ENCODE data around the gene MS4A6A. TPM values are rescaled to one million over a fixed set of nuclear protein-coding genes. Genes with fewer than 3 reads are reported as not detected.
A peak's percentile ranks its signal among the peaks of the same experiment; 100 is the strongest.

Gene MS4A6A, protein sequence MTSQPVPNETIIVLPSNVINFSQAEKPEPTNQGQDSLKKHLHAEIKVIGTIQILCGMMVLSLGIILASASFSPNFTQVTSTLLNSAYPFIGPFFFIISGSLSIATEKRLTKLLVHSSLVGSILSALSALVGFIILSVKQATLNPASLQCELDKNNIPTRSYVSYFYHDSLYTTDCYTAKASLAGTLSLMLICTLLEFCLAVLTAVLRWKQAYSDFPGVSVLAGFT
- 100 to 1,000 TPM in 1 of 5 experiments, 10 to 100 TPM in 1, 1 to 10 TPM in 2, not detected in 1; 6.5 to 151 (median 11.5) TPM for total RNA-seq
- under 1 TPM; 0.28 to 0.82 TPM for polyA plus RNA-seq
- total RNA-seq, result not detected

DNA sequence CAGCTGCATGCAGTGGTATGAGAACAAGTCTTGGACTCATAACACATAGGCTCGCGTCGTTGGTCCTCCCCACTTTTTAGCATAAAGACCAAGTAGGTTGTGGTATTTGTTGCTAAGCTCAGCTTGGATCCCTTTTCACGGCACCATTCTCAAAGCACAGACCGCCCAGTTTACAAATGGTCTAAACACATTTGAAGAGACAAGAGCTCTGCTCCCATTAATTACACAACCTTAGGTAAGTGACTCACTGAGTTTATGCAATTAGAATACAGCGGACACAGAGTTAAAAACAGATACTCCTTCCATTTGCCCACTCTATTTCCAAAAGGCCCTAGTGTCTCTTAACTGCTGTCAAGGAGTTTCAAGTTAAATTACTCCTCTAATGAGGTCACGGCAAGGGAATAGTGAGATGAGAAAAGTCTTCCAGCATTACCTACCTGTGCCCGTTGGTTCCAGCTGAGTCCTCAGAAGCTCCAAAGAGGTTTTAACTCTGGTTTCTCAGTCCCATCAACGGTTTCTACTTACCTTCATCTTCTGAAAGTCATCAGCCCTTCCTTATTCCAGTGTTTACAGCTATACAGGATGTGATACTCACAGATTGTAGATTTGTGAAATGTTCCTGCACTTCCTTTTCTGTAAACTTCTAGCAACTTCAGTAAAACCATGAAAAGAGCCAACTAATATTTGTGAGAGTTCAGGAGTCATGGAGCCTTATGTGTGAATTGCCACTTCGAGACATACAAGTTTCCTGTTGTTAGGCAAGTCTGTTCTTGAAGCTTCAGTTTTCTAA is at the start of gene MS4A6A:
Gene MS4A6A (minus strand): TSS at position 543 of the 790 bp plus-strand sequence. CDS start 1,356 bp downstream, outside the sequence.
- Mint-ChIP-seq H3K4me1 (peaks cover 0 to 7% (median 0%) of the 10 kb centered on the region in 7 donors), H3K27me3 (peaks cover 6 to 38% (median 26%) of the 10 kb centered on the region in 5 donors), H3K27ac (no peak within 1 kb of the TSS), H3K36me3 (peaks cover 0 to 7% (median 0%) of the 10 kb centered on the region in 5 donors), H3K9me3 (peaks cover 0 to 12% (median 6%) of the 10 kb centered on the region in 11 donors), H3K4me3 (no peak within 1 kb of the TSS)
- POLR2A ChIA-PET, result no interaction called here
- H3K27ac ChIP-seq (ENCODE audit: low read depth, low read length), result no peak within 1 kb of the TSS
- H3K4me3 ChIP-seq (ENCODE audit: low read length), result no peak within 1 kb of the TSS
- no peaks in the 10 kb centered on the region for H3K4me1 ChIP-seq (ENCODE audit: control insufficient read depth in 2 of 2, insufficient read depth in 2 of 2, low read length in 2 of 2)
- DNase-seq, result no peak
- peaks cover 0 to 5% (median 0%) of the 10 kb centered on the region in 3 experiments for H3K9me3 ChIP-seq (ENCODE audit: control insufficient read depth in 2 of 3, low read length in 3 of 3)
- H3K36me3 ChIP-seq (ENCODE audit: control insufficient read depth in 2 of 3, insufficient read depth in 3 of 3, low read length in 3 of 3), result no peaks in the 10 kb centered on the region
- intact Hi-C loops (cut with micrococcal nuclease), result no loop called here
- H3K27me3 ChIP-seq (ENCODE audit: control insufficient read depth in 2 of 2, insufficient read depth in 2 of 2, low read length in 2 of 2), result no peaks in the 10 kb centered on the region
- ATAC-seq, result peak; percentile 67
- CTCF ChIA-PET, result no interaction called here

DNA sequence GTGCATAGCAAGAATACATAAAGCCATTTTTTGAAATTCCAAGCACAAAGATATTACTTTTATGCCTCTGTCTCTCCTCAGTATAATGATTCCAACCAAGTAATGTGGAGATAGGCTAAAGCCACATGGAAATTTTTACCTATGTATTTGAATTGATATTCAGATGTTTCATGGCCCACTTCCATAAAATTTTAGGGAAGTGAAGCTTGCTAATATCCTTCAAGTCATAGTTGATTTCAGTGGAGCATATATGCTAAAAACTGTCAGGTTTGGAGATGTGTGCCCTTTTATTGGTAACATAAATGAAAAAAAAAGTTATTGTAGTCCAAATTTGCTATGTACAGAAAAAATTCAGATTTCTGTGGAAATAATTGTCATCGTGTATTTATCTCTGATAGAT is 47.8 kb upstream of the MS4A6A start:
- Histone ChIP-seq H3K4me3 (ENCODE audit: low read length) (no peak overlapping the region), H3K27me3 (ENCODE audit: control insufficient read depth in 2 of 2, insufficient read depth in 2 of 2, low read length in 2 of 2) (no peaks in the 10 kb centered on the region), H3K9me3 (ENCODE audit: control insufficient read depth in 2 of 3, low read length in 3 of 3) (no peaks in the 10 kb centered on the region), H3K4me1 (ENCODE audit: control insufficient read depth in 2 of 2, insufficient read depth in 2 of 2, low read length in 2 of 2) (no peaks in the 10 kb centered on the region), H3K27ac (ENCODE audit: low read depth, low read length) (no peak overlapping the region), H3K36me3 (ENCODE audit: control insufficient read depth in 2 of 3, insufficient read depth in 3 of 3, low read length in 3 of 3) (no peaks in the 10 kb centered on the region)
- DNase-seq, result no peak
- POLR2A ChIA-PET, result no interaction called here
- no peaks in the 10 kb centered on the region for H3K36me3 Mint-ChIP-seq
- ATAC-seq, result no peak
- H3K27me3 Mint-ChIP-seq, result peaks cover 0 to 13% (median 5%) of the 10 kb centered on the region in 5 donors
- H3K4me1 Mint-ChIP-seq, result no peaks in the 10 kb centered on the region
- no peak overlapping the region for H3K27ac Mint-ChIP-seq
- H3K4me3 Mint-ChIP-seq, result no peak overlapping the region
- intact Hi-C loops (cut with micrococcal nuclease), result no loop called here
- CTCF ChIA-PET, result no interaction called here
- no peaks in the 10 kb centered on the region for H3K9me3 Mint-ChIP-seq

DNA sequence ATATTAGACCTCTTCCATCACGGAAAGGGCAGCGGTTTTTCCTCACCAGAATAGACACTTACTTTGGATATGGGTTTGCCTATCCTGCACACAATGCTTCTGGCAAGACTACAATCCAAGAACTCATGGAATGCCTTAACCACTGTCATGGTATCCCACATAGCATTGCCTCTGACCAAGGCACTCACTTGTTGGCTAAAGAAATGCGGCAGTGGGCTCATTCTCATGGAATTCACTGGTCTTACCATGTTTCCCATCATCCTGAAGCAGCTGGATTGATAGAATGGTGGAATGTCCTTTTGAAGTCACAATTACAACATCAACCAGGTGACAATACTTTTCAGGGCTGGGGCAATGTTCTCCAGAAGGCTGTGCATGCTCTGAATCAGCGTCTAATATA is 39.3 kb upstream of the MS4A6A start:
- Histone ChIP-seq H3K9me3 (ENCODE audit: control insufficient read depth in 2 of 3, low read length in 3 of 3) (no peaks in the 10 kb centered on the region), H3K27me3 (ENCODE audit: control insufficient read depth in 2 of 2, insufficient read depth in 2 of 2, low read length in 2 of 2) (no peaks in the 10 kb centered on the region), H3K4me1 (ENCODE audit: control insufficient read depth in 2 of 2, insufficient read depth in 2 of 2, low read length in 2 of 2) (no peaks in the 10 kb centered on the region), H3K36me3 (ENCODE audit: control insufficient read depth in 2 of 3, insufficient read depth in 3 of 3, low read length in 3 of 3) (no peaks in the 10 kb centered on the region), H3K27ac (ENCODE audit: low read depth, low read length) (no peak overlapping the region), H3K4me3 (ENCODE audit: low read length) (no peak overlapping the region)
- no peak for DNase-seq
- POLR2A ChIA-PET, result no interaction called here
- CTCF ChIA-PET, result no interaction called here
- Mint-ChIP-seq H3K36me3 (no peaks in the 10 kb centered on the region), H3K27ac (no peak overlapping the region), H3K27me3 (peaks cover 0 to 14% (median 9%) of the 10 kb centered on the region in 5 donors), H3K4me1 (no peaks in the 10 kb centered on the region), H3K9me3 (no peaks in the 10 kb centered on the region), H3K4me3 (no peak overlapping the region)
- ATAC-seq, result no peak
- intact Hi-C loops (cut with micrococcal nuclease), result no loop called here

DNA sequence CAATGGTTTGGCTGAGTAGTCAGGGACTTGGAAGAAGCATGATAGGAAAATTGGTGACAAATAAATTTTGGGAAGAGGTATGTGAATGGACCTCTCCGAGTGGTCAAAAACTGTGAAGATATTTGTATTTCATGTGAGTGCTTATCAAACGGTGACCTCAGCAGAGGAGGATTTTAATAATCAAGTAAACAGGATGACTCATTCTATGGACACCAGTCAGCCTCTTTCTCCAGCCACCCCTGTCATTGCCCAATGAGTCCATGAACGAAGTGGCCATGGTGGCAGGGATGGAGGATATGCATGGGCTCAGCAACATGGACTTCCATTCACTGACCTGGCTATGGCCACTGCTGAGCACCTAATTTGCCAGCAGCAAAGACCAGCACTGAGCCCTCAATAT is 38.8 kb upstream of the MS4A6A start:
- intact Hi-C loops (cut with micrococcal nuclease), result no loop called here
- Mint-ChIP-seq H3K4me3 (no peak overlapping the region), H3K27ac (no peak overlapping the region), H3K36me3 (no peaks in the 10 kb centered on the region), H3K9me3 (no peaks in the 10 kb centered on the region), H3K27me3 (peaks cover 0 to 14% (median 9%) of the 10 kb centered on the region in 5 donors), H3K4me1 (no peaks in the 10 kb centered on the region)
- H3K9me3 ChIP-seq (ENCODE audit: control insufficient read depth in 2 of 3, low read length in 3 of 3), result no peaks in the 10 kb centered on the region
- DNase-seq, result no peak
- H3K27ac ChIP-seq (ENCODE audit: low read depth, low read length), result no peak overlapping the region
- no peaks in the 10 kb centered on the region for H3K4me1 ChIP-seq (ENCODE audit: control insufficient read depth in 2 of 2, insufficient read depth in 2 of 2, low read length in 2 of 2)
- no peak overlapping the region for H3K4me3 ChIP-seq (ENCODE audit: low read length)
- no peak for ATAC-seq
- POLR2A ChIA-PET, result no interaction called here
- CTCF ChIA-PET, result no interaction called here
- H3K36me3 ChIP-seq (ENCODE audit: control insufficient read depth in 2 of 3, insufficient read depth in 3 of 3, low read length in 3 of 3), result no peaks in the 10 kb centered on the region
- no peaks in the 10 kb centered on the region for H3K27me3 ChIP-seq (ENCODE audit: control insufficient read depth in 2 of 2, insufficient read depth in 2 of 2, low read length in 2 of 2)

DNA sequence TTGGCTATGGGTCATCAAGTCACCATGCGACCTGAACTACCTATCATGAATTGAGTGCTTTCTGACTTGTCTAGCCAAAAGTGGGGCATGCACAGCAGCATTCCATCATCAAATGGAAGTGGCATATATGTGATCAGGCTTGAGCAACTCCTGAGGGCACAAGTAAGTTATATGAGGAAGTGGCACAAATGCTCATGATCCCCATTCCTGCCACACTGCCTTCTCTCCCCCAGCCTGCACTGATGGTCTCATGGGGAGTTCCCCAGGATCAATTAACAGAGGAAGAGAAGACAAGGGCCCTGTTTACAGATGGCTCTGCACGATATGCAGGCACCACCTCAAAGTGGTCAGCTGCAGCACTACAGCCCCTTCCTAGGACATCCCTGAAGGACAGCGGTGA is 38.3 kb upstream of the MS4A6A start:
- H3K9me3 ChIP-seq (ENCODE audit: control insufficient read depth in 2 of 3, low read length in 3 of 3), result no peaks in the 10 kb centered on the region
- H3K36me3 ChIP-seq (ENCODE audit: control insufficient read depth in 2 of 3, insufficient read depth in 3 of 3, low read length in 3 of 3), result no peaks in the 10 kb centered on the region
- no peak for DNase-seq
- H3K4me1 ChIP-seq (ENCODE audit: control insufficient read depth in 2 of 2, insufficient read depth in 2 of 2, low read length in 2 of 2), result no peaks in the 10 kb centered on the region
- H3K4me3 ChIP-seq (ENCODE audit: low read length), result no peak overlapping the region
- Mint-ChIP-seq H3K4me1 (no peaks in the 10 kb centered on the region), H3K27me3 (peaks cover 0 to 12% (median 9%) of the 10 kb centered on the region in 5 donors), H3K27ac (no peak overlapping the region), H3K9me3 (no peaks in the 10 kb centered on the region), H3K4me3 (no peak overlapping the region), H3K36me3 (no peaks in the 10 kb centered on the region)
- POLR2A ChIA-PET, result no interaction called here
- H3K27me3 ChIP-seq (ENCODE audit: control insufficient read depth in 2 of 2, insufficient read depth in 2 of 2, low read length in 2 of 2), result no peaks in the 10 kb centered on the region
- H3K27ac ChIP-seq (ENCODE audit: low read depth, low read length), result no peak overlapping the region
- CTCF ChIA-PET, result no interaction called here
- no peak for ATAC-seq
- intact Hi-C loops (cut with micrococcal nuclease), result no loop called here

DNA sequence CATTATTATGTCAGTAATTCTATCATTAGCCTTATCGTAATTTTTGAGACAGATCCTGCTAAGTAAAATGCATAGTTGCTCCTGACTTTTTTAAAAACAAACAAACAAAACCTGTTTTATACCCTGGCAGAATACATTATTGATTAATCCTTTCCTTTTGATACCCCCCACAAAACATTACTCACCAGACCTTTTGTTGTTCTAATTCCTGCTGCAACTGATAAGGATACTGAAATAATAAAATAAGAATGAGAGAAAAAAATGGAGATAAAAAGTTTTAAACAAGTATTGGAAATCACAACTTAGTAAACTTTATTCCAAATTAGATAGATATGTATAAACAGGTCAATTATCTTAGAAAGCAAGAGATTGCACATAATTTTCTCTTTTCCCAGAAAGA is 31.5 kb upstream of the MS4A6A start:
- ATAC-seq (no peak), DNase-seq (no peak)
- POLR2A ChIA-PET, result no interaction called here
- H3K27me3 ChIP-seq (ENCODE audit: control insufficient read depth in 2 of 2, insufficient read depth in 2 of 2, low read length in 2 of 2), result no peaks in the 10 kb centered on the region
- intact Hi-C loops (cut with micrococcal nuclease), result no loop called here
- no peak overlapping the region for H3K4me3 ChIP-seq (ENCODE audit: low read length)
- no peaks in the 10 kb centered on the region for H3K9me3 ChIP-seq (ENCODE audit: control insufficient read depth in 2 of 3, low read length in 3 of 3)
- no peaks in the 10 kb centered on the region for H3K4me1 ChIP-seq (ENCODE audit: control insufficient read depth in 2 of 2, insufficient read depth in 2 of 2, low read length in 2 of 2)
- no peak overlapping the region for H3K27ac ChIP-seq (ENCODE audit: low read depth, low read length)
- H3K4me3 Mint-ChIP-seq, result no peak overlapping the region
- no peaks in the 10 kb centered on the region for H3K4me1 Mint-ChIP-seq
- no peaks in the 10 kb centered on the region for H3K36me3 ChIP-seq (ENCODE audit: control insufficient read depth in 2 of 3, insufficient read depth in 3 of 3, low read length in 3 of 3)
- no peaks in the 10 kb centered on the region for H3K9me3 Mint-ChIP-seq
- CTCF ChIA-PET, result no interaction called here
- H3K27me3 Mint-ChIP-seq, result peaks cover 0 to 26% (median 16%) of the 10 kb centered on the region in 5 donors
- no peaks in the 10 kb centered on the region for H3K36me3 Mint-ChIP-seq
- no peak overlapping the region for H3K27ac Mint-ChIP-seq

DNA sequence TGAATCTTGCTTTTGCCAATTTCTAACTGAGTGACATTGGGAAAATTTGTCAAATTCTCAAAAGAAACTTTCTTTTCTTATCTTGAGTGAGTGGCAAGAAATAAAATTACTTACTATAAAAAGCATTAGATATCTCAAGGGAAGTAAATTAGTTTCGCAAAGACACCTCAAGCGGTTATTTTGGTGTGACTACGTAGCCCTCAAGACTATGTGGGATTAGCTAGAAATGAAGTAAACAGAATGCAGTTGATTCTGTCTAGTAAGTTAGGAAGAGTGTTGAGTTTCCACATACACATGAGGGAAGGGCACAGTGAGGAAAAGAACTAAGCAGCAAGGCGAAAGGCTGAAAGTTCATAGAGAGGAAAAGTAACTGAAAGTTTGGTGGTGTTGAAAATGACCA is 28.3 kb upstream of the MS4A6A start:
- no peaks in the 10 kb centered on the region for H3K9me3 ChIP-seq (ENCODE audit: control insufficient read depth in 2 of 3, low read length in 3 of 3)
- no peak overlapping the region for H3K27ac ChIP-seq (ENCODE audit: low read depth, low read length)
- no peaks in the 10 kb centered on the region for H3K27me3 ChIP-seq (ENCODE audit: control insufficient read depth in 2 of 2, insufficient read depth in 2 of 2, low read length in 2 of 2)
- Mint-ChIP-seq H3K27me3 (peaks cover 0 to 26% (median 17%) of the 10 kb centered on the region in 5 donors), H3K4me3 (no peak overlapping the region), H3K27ac (no peak overlapping the region), H3K4me1 (no peaks in the 10 kb centered on the region), H3K36me3 (no peaks in the 10 kb centered on the region), H3K9me3 (no peaks in the 10 kb centered on the region)
- ATAC-seq (no peak), DNase-seq (no peak)
- intact Hi-C loops (cut with micrococcal nuclease), result no loop called here
- ChIA-PET CTCF (no interaction called here), POLR2A (no interaction called here)
- H3K4me3 ChIP-seq (ENCODE audit: low read length), result no peak overlapping the region
- no peaks in the 10 kb centered on the region for H3K36me3 ChIP-seq (ENCODE audit: control insufficient read depth in 2 of 3, insufficient read depth in 3 of 3, low read length in 3 of 3)
- no peaks in the 10 kb centered on the region for H3K4me1 ChIP-seq (ENCODE audit: control insufficient read depth in 2 of 2, insufficient read depth in 2 of 2, low read length in 2 of 2)

Data from naive thymus-derived CD4-positive, alpha-beta T cell (primary cell).